ENCODE measurements around the gene PROC.

- TF ChIP-seq CTCF (conservative IDR thresholded peaks at IDR 0.05; ENCODE audit: low read length) (no peak), EZH2phosphoT487 (IDR thresholded peaks at IDR 0.05; ENCODE audit: borderline replicate concordance, low read depth, low read length) (no peak)
These were observed 13.3 kb downstream of the PROC start for GRCh38 chr2:127431408-127432023.
